ENCODE data around the gene APOE. TPM values are rescaled to one million over a fixed set of nuclear protein-coding genes. Genes with fewer than 3 reads are reported as not detected.
A peak's percentile ranks its signal among the peaks of the same experiment; 100 is the strongest.

The APOE gene
- total and polyA plus RNA-seq, 2 of the 13 experiments (the other 11 are each of a cell fraction or from before 2014, with no cell fraction given) = 1,328 to 1,470 TPM

DNA sequence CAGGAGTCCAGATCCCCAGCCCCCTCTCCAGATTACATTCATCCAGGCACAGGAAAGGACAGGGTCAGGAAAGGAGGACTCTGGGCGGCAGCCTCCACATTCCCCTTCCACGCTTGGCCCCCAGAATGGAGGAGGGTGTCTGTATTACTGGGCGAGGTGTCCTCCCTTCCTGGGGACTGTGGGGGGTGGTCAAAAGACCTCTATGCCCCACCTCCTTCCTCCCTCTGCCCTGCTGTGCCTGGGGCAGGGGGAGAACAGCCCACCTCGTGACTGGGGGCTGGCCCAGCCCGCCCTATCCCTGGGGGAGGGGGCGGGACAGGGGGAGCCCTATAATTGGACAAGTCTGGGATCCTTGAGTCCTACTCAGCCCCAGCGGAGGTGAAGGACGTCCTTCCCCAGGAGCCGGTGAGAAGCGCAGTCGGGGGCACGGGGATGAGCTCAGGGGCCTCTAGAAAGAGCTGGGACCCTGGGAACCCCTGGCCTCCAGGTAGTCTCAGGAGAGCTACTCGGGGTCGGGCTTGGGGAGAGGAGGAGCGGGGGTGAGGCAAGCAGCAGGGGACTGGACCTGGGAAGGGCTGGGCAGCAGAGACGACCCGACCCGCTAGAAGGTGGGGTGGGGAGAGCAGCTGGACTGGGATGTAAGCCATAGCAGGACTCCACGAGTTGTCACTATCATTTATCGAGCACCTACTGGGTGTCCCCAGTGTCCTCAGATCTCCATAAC is at the start of gene APOE (continued):
- TF ChIP-seq HOXA5 (CRISPR knock-in tag; IDR thresholded peaks at IDR 0.05) (0 out of 2 replicates have a peak, but pooled peaks have one; percentile 57), PAX8 (CRISPR knock-in tag; IDR thresholded peaks at IDR 0.05; ENCODE audit: borderline replicate concordance) (peak; percentile 92; the same call in 1 of the 2 replicates), HNF4A (CRISPR knock-in tag; IDR thresholded peaks at IDR 0.05) (peak; percentile 39; the same call in 1 of the 2 replicates), ZNF724P (CRISPR knock-in tag; IDR thresholded peaks at IDR 0.05; ENCODE audit: borderline replicate concordance) (0 out of 2 replicates have a peak, but pooled peaks have one; percentile 30), CREM (IDR thresholded peaks at IDR 0.05) (peak; percentile 22; the same call in 1 of the 2 replicates), CREM (CRISPR knock-in tag; IDR thresholded peaks at IDR 0.05) (no peak), ZFP36 (IDR thresholded peaks at IDR 0.05; ENCODE audit: borderline replicate concordance, low read depth, low read length, partially characterized antibody) (no peak), ZNF557 (CRISPR knock-in tag; IDR thresholded peaks at IDR 0.05) (no peak), ZNF562 (CRISPR knock-in tag; IDR thresholded peaks at IDR 0.05; ENCODE audit: borderline replicate concordance) (no peak), GABPB1 (CRISPR knock-in tag; IDR thresholded peaks at IDR 0.05) (peak; percentile 45), ZNF674 (CRISPR knock-in tag; IDR thresholded peaks at IDR 0.05; ENCODE audit: low read depth) (no peak), SP140L (CRISPR knock-in tag; IDR thresholded peaks at IDR 0.05; ENCODE audit: borderline replicate concordance) (no peak), ZSCAN31 (CRISPR knock-in tag; IDR thresholded peaks at IDR 0.05; ENCODE audit: low read depth) (no peak), NR2F6 (IDR thresholded peaks at IDR 0.05) (no peak; the same call in 1 of the 2 replicates), NR2F6 (CRISPR knock-in tag; IDR thresholded peaks at IDR 0.05) (peak; percentile 42; the same call in 1 of the 2 replicates), NFE2L2 (IDR thresholded peaks at IDR 0.05; ENCODE audit: low read length) (no peak)
- TF ChIP-seq, protein P1, sequence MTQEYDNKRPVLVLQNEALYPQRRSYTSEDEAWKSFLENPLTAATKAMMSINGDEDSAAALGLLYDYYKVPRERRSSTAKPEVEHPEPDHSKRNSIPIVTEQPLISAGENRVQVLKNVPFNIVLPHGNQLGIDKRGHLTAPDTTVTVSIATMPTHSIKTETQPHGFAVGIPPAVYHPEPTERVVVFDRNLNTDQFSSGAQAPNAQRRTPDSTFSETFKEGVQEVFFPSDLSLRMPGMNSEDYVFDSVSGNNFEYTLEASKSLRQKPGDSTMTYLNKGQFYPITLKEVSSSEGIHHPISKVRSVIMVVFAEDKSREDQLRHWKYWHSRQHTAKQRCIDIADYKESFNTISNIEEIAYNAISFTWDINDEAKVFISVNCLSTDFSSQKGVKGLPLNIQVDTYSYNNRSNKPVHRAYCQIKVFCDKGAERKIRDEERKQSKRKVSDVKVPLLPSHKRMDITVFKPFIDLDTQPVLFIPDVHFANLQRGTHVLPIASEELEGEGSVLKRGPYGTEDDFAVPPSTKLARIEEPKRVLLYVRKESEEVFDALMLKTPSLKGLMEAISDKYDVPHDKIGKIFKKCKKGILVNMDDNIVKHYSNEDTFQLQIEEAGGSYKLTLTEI (CRISPR knock-in tag; conservative IDR thresholded peaks at IDR 0.05) = no peak
- TF ChIP-seq, protein P2, sequence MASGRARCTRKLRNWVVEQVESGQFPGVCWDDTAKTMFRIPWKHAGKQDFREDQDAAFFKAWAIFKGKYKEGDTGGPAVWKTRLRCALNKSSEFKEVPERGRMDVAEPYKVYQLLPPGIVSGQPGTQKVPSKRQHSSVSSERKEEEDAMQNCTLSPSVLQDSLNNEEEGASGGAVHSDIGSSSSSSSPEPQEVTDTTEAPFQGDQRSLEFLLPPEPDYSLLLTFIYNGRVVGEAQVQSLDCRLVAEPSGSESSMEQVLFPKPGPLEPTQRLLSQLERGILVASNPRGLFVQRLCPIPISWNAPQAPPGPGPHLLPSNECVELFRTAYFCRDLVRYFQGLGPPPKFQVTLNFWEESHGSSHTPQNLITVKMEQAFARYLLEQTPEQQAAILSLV (CRISPR knock-in tag; IDR thresholded peaks at IDR 0.05; ENCODE audit: borderline replicate concordance) = 0 out of 2 replicates have a peak, but pooled peaks have one; percentile 32
- TF ChIP-seq, protein P3, sequence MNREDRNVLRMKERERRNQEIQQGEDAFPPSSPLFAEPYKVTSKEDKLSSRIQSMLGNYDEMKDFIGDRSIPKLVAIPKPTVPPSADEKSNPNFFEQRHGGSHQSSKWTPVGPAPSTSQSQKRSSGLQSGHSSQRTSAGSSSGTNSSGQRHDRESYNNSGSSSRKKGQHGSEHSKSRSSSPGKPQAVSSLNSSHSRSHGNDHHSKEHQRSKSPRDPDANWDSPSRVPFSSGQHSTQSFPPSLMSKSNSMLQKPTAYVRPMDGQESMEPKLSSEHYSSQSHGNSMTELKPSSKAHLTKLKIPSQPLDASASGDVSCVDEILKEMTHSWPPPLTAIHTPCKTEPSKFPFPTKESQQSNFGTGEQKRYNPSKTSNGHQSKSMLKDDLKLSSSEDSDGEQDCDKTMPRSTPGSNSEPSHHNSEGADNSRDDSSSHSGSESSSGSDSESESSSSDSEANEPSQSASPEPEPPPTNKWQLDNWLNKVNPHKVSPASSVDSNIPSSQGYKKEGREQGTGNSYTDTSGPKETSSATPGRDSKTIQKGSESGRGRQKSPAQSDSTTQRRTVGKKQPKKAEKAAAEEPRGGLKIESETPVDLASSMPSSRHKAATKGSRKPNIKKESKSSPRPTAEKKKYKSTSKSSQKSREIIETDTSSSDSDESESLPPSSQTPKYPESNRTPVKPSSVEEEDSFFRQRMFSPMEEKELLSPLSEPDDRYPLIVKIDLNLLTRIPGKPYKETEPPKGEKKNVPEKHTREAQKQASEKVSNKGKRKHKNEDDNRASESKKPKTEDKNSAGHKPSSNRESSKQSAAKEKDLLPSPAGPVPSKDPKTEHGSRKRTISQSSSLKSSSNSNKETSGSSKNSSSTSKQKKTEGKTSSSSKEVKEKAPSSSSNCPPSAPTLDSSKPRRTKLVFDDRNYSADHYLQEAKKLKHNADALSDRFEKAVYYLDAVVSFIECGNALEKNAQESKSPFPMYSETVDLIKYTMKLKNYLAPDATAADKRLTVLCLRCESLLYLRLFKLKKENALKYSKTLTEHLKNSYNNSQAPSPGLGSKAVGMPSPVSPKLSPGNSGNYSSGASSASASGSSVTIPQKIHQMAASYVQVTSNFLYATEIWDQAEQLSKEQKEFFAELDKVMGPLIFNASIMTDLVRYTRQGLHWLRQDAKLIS (CRISPR knock-in tag; IDR thresholded peaks at IDR 0.05) = 0 out of 2 replicates have a peak, but pooled peaks have one; percentile 14
- TF ChIP-seq, protein P4, sequence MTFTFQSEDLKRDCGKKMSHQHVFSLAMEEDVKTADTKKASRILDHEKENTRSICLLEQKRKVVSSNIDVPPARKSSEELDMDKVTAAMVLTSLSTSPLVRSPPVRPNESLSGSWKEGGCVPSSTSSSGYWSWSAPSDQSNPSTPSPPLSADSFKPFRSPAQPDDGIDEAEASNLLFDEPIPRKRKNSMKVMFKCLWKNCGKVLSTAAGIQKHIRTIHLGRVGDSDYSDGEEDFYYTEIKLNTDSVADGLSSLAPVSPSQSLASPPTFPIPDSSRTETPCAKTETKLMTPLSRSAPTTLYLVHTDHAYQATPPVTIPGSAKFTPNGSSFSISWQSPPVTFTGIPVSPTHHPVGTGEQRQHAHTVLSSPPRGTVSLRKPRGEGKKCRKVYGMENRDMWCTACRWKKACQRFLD (CRISPR knock-in tag; IDR thresholded peaks at IDR 0.05; ENCODE audit: borderline replicate concordance) = no peak

Measured in HepG2 (cell line).